DND-41 (cell line): ENCODE data around the gene KIF5A.
"Not testable (repeated sequence)": the region's sequence is repeated elsewhere in the genome, so short reads cannot be mapped to it uniquely, and the experiment has no call there.

Source experiments
- ATAC-seq: fragments of 200-7000 bp; cut with Tn5 transposase; 3 replicates; pipeline ENCODE4 v1.9.1; 2021; ENCODE audit warnings: low read depth; ENCODE audit not compliant: insufficient read depth
- DNase-seq: peaks from one replicate; pipeline ENCODE4 v3.0.0-alpha.2; 2020
- H2AFZ ChIP-seq: 2 replicates; pipeline ENCODE4 v1.6.0; 2012; ENCODE audit warnings: low read depth, low read length
- H3K27ac ChIP-seq: 2 replicates; pipeline ENCODE4 v1.5.1; 2012; ENCODE audit warnings: low read length, inconsistent platforms
- H3K27me3 ChIP-seq: fragments of 200-600 bp; sonication (generic); 2 replicates; pipeline ENCODE4 v1.6.0; 2012; ENCODE audit warnings: low read length, mild to moderate bottlenecking, inconsistent platforms; ENCODE audit not compliant: insufficient read depth, poor library complexity
- H3K36me3 ChIP-seq: 2 replicates; pipeline ENCODE4 v1.5.1; 2012; ENCODE audit warnings: low read length, inconsistent platforms; ENCODE audit not compliant: insufficient read depth
- H3K4me1 ChIP-seq: 2 replicates; pipeline ENCODE4 v1.5.1; 2012; ENCODE audit warnings: mild to moderate bottlenecking, low read length; ENCODE audit not compliant: insufficient read depth
- H3K4me2 ChIP-seq: 2 replicates; pipeline ENCODE4 v1.6.0; 2012; ENCODE audit warnings: mild to moderate bottlenecking, moderate library complexity, low read length, inconsistent platforms; ENCODE audit not compliant: insufficient read depth
- H3K4me3 ChIP-seq, 2 experiments: fragments of 200-600 bp in 1 of 2; shearing (Covaris generic) in 1 of 2; 2 replicates each; pipeline ENCODE4 v1.5.1; 2012 to 2016; ENCODE audit warnings: inconsistent platforms in 2 of 2, low read length in 2 of 2, mild to moderate bottlenecking in 2 of 2, low read depth in 1 of 2, moderate library complexity in 1 of 2
- H3K79me2 ChIP-seq: 2 replicates; pipeline ENCODE4 v1.6.0; 2012; ENCODE audit warnings: low read length, inconsistent platforms; ENCODE audit not compliant: insufficient read depth
- H3K9ac ChIP-seq: 2 replicates; pipeline ENCODE4 v1.6.0; 2012; ENCODE audit warnings: low read depth, mild to moderate bottlenecking, inconsistent platforms, low read length, moderate library complexity
- H3K9me3 ChIP-seq: 2 replicates; pipeline ENCODE4 v1.5.1; 2012; ENCODE audit warnings: low read length, moderate library complexity, mild to moderate bottlenecking, inconsistent platforms; ENCODE audit not compliant: insufficient read depth, severe bottlenecking
- H4K20me1 ChIP-seq: 2 replicates; pipeline ENCODE4 v1.6.0; 2012; ENCODE audit warnings: low read length; ENCODE audit not compliant: insufficient read depth
- EZH2 ChIP-seq: IDR thresholded peaks from 3 replicates; pipeline ENCODE4 v1.6.1; 2012; ENCODE audit warnings: borderline replicate concordance, low read depth, mild to moderate bottlenecking, moderate library complexity, low read length, inconsistent platforms; ENCODE audit not compliant: severe bottlenecking
- TF ChIP-seq, protein P1 (sequence below): IDR thresholded peaks from 2 replicates; pipeline ENCODE4 v1.5.1; 2012; ENCODE audit warnings: borderline replicate concordance, low read length, moderate library complexity, mild to moderate bottlenecking; ENCODE audit not compliant: poor library complexity, severe bottlenecking; ENCODE audit errors: extremely low read depth

Gene KIF5A

DNA sequence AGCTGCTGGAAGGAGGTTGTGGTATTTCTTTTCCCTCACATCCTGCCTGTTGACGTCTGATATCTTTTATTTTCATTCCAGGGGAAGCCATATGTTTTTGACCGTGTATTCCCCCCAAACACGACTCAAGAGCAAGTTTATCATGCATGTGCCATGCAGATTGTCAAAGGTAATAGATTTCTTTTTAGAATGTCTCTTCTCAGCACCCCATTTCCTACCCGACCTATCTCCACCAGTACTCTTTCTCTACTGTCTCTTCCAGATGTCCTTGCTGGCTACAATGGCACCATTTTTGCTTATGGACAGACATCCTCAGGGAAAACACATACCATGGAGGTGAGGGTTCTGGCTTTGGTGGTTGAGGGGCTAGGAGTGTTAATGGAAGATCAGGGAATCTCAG, 13.5 kb downstream of the KIF5A start:
- Histone ChIP-seq H3K79me2 (no peaks in the 10 kb centered on the region), H3K4me3 (no peak overlapping the region), H4K20me1 (no peaks in the 10 kb centered on the region), H3K4me1 (no peaks in the 10 kb centered on the region), H3K9ac (no peak overlapping the region), H3K36me3 (no peaks in the 10 kb centered on the region), H3K9me3 (no peaks in the 10 kb centered on the region), H3K27ac (no peak overlapping the region), H3K27me3 (peaks cover 20% of the 10 kb centered on the region), H3K4me2 (no peak overlapping the region), H2AFZ (no peak overlapping the region)
- ATAC-seq: no peak
- DNase-seq: no peak
- TF ChIP-seq, protein P1, sequence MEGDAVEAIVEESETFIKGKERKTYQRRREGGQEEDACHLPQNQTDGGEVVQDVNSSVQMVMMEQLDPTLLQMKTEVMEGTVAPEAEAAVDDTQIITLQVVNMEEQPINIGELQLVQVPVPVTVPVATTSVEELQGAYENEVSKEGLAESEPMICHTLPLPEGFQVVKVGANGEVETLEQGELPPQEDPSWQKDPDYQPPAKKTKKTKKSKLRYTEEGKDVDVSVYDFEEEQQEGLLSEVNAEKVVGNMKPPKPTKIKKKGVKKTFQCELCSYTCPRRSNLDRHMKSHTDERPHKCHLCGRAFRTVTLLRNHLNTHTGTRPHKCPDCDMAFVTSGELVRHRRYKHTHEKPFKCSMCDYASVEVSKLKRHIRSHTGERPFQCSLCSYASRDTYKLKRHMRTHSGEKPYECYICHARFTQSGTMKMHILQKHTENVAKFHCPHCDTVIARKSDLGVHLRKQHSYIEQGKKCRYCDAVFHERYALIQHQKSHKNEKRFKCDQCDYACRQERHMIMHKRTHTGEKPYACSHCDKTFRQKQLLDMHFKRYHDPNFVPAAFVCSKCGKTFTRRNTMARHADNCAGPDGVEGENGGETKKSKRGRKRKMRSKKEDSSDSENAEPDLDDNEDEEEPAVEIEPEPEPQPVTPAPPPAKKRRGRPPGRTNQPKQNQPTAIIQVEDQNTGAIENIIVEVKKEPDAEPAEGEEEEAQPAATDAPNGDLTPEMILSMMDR: no peak
- no peak for TF ChIP-seq EZH2

GRCh38 chr12:57564178-57564740, 14.4 kb downstream of the KIF5A start:
- no peaks in the 10 kb centered on the region for H3K79me2 ChIP-seq
- H3K36me3 ChIP-seq: no peaks in the 10 kb centered on the region
- no peaks in the 10 kb centered on the region for H3K4me1 ChIP-seq
- H3K9ac ChIP-seq: no peak overlapping the region
- no peaks in the 10 kb centered on the region for H3K9me3 ChIP-seq
- ATAC-seq (no peak), DNase-seq (no peak)
- H4K20me1 ChIP-seq: no peaks in the 10 kb centered on the region
- H2AFZ ChIP-seq: no peak overlapping the region
- H3K27me3 ChIP-seq: peaks cover 20% of the 10 kb centered on the region
- H3K27ac ChIP-seq: no peak overlapping the region
- no peak overlapping the region for H3K4me2 ChIP-seq
- TF ChIP-seq EZH2: no peak
- TF ChIP-seq, protein P1: no peak
- no peak overlapping the region for H3K4me3 ChIP-seq

GRCh38 chr12:57568838-57569237, 19.0 kb downstream of the KIF5A start:
- Histone ChIP-seq H3K9ac (no peak overlapping the region), H3K4me3 (no peak overlapping the region), H3K4me2 (no peak overlapping the region), H3K27me3 (peaks cover 4% of the 10 kb centered on the region), H3K36me3 (no peaks in the 10 kb centered on the region), H4K20me1 (no peaks in the 10 kb centered on the region), H3K79me2 (no peaks in the 10 kb centered on the region), H3K9me3 (no peaks in the 10 kb centered on the region), H3K4me1 (no peaks in the 10 kb centered on the region), H3K27ac (no peak overlapping the region), H2AFZ (no peak overlapping the region)
- DNase-seq: no peak
- no peak for TF ChIP-seq EZH2
- TF ChIP-seq, protein P1: no peak
- ATAC-seq: no peak

GRCh38 chr12:57569858-57570257, 20.0 kb downstream of the KIF5A start:
- H3K27me3 ChIP-seq: no peaks in the 10 kb centered on the region
- no peak for DNase-seq
- ATAC-seq: no peak

DNA sequence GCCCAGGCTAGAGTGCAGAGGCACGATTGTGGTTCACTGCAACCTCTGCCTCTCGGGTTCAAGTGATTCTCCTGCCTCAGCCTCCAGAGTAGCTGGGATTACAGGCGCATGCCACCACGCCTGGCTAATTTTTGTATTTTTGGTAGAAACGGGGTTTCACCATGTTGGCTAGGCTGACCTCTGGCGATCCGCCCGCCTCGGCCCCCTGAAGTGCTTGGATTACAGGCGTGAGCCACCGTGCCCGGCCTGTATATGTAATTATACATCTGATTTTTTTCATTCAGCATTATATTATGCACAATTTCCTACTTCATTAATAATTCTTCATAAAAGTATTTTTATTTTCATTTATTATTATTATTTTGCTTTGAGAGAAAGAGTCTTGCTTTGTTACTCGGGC, 20.6 kb downstream of the KIF5A start:
- not testable (repeated sequence) for H3K36me3 ChIP-seq, H3K4me3 ChIP-seq, H3K4me1 ChIP-seq, H4K20me1 ChIP-seq, ATAC-seq, H2AFZ ChIP-seq, DNase-seq, H3K27ac ChIP-seq, H3K79me2 ChIP-seq, H3K27me3 ChIP-seq, H3K4me2 ChIP-seq, H3K9ac ChIP-seq, H3K9me3 ChIP-seq

More at GRCh38 chr12:57569858-57570257, 20.0 kb downstream of the KIF5A start:
- H3K79me2 ChIP-seq: no peaks in the 10 kb centered on the region
- no peak overlapping the region for H2AFZ ChIP-seq
- no peaks in the 10 kb centered on the region for H3K9me3 ChIP-seq
- no peaks in the 10 kb centered on the region for H4K20me1 ChIP-seq
- H3K4me2 ChIP-seq: no peak overlapping the region
- TF ChIP-seq, protein P1: no peak
- H3K4me3 ChIP-seq: no peak overlapping the region
- H3K9ac ChIP-seq: no peak overlapping the region
- no peaks in the 10 kb centered on the region for H3K36me3 ChIP-seq
- no peak overlapping the region for H3K27ac ChIP-seq
- no peaks in the 10 kb centered on the region for H3K4me1 ChIP-seq
